H1 (cell line): ENCODE measurements around the gene NBDY. TPM values are rescaled to one million over a fixed set of nuclear protein-coding genes. Genes with fewer than 3 reads are reported as not detected.

Source experiments
- ASH2L ChIP-seq: fragments of 200-600, 300-600 bp; sonication (generic); IDR thresholded peaks from one replicate; pipeline ENCODE4 v1.7.1; 2017; ENCODE audit warnings: low read length
- CHD2 ChIP-seq: IDR thresholded peaks from 2 replicates; pipeline ENCODE4 v1.6.1; 2012; ENCODE audit warnings: low read length, improper control_type of control experiment
- PHF8 ChIP-seq: fragments of 200-600 bp; sonication (generic); conservative IDR thresholded peaks from 2 replicates; pipeline ENCODE4 v1.7.1; 2012; ENCODE audit warnings: low read depth, mild to moderate bottlenecking, inconsistent platforms, low read length, moderate library complexity
- polyA plus RNA-seq, 7 experiments: library from polyadenylated mRNA; depleted of rRNA in 3 of 7; stranded (reverse) in 5 of 7; unstranded in 2 of 7; fragments of >200 nt in 5 of 7; fragments of 200-250 nt in 2 of 7; gene quantifications; 1 replicate in 5 of 7; 2 replicates in 1 of 7; 4 replicates in 1 of 7; pipeline versions ENCODE4 v1.2.1 to v1.2.3, GENCODE V29; 2011 to 2013; ENCODE audit warnings: missing spikeins in 2 of 7, mixed read lengths in 2 of 7
- total RNA-seq: library from RNA; stranded (reverse); fragmentation: NEBNext Ultra II Directional; extraction: Animal tissue kit (Norgen Biotek cat#: 25700); gene quantifications from 2 replicates; pipeline ENCODE4 v1.2.1, GENCODE V29; 2021

Gene NBDY
- total and polyA plus RNA-seq, 2 of the 8 experiments (the other 6 are each of a cell fraction or from before 2014, with no cell fraction given) = 42.3 to 57.8 TPM

GRCh38 chrX:56795309-56795868 lies 66.3 kb downstream of the NBDY start (continued):
- TF ChIP-seq PHF8 (no peak), CHD2 (no peak), ASH2L (no peak)
